Ovary (tissue), 10 donors: ENCODE measurements around the gene PSMG1. TPM values are rescaled to one million over a fixed set of nuclear protein-coding genes. Genes with fewer than 3 reads are reported as not detected.

Source experiments
- DNase-seq, 5 donors: peaks; one replicate each; pipeline ENCODE4 v3.0.0-alpha.2; 2019 to 2020
- H3K27ac ChIP-seq, 2 donors: fragments of 200-600 bp; one replicate each; pipeline versions ENCODE4 v1.5.1 to v1.8.0; 2019 to 2022
- H3K27me3 ChIP-seq: fragments of 200-600 bp; one replicate; pipeline ENCODE4 v1.8.0; 2022
- H3K36me3 ChIP-seq: fragments of 200-600 bp; sonication (generic); one replicate; pipeline ENCODE4 v1.5.1; 2019
- H3K4me1 ChIP-seq: one replicate; pipeline ENCODE4 v1.8.1; 2013; ENCODE audit warnings: mild to moderate bottlenecking, moderate library complexity; ENCODE audit not compliant: insufficient read depth
- H3K4me3 ChIP-seq: fragments of 200-600 bp; sonication (generic); one replicate; pipeline ENCODE4 v1.5.1; 2017
- H3K9me3 ChIP-seq, 2 donors: fragments of 200-600 bp in 1 of 2; sonication (generic) in 1 of 2; one replicate each; pipeline versions ENCODE4 v1.5.1 to v1.8.1; 2013 to 2019; ENCODE audit warnings: mild to moderate bottlenecking in 1 of 2, moderate library complexity in 1 of 2
- EP300 ChIP-seq: sonication (generic); formaldehyde crosslinking; IDR thresholded peaks from one replicate; pipeline ENCODE4 v1.6.1; 2017; ENCODE audit warnings: antibody characterized with exemption
- POLR2A ChIP-seq: fragments of 450-650 bp; IDR thresholded peaks from one replicate; pipeline ENCODE4 v1.6.1; 2017; ENCODE audit warnings: antibody characterized with exemption, mild to moderate bottlenecking, moderate library complexity
- WGBS, 3 donors: extraction: QIAGEN DNeasy Blood & Tissue Kit in 1 of 3; methylation state at CpG; one replicate each; pipeline versions ENCODE4 v1.1.5 to v1.1.7; 2013 to 2017; 5-methylcytosine and 5-hydroxymethylcytosine counted together
- intact Hi-C, 4 donors: fragments of 100-400 bp; cut with DNase I; formaldehyde crosslinking; loops; one replicate each; pipeline versions ENCODE4 v1.11.0 to v1.15.1; 2022 to 2023
- long read RNA-seq, 3 donors: library from polyadenylated mRNA in 2 of 3; unstranded in 2 of 3; transcript quantifications; one replicate each; pipeline ENCODE4 v2.0.0 and lab custom pipeline, GENCODE V29; 2021 to 2026
- polyA plus RNA-seq, 2 donors: library from polyadenylated mRNA; stranded (reverse); fragments of 200-250 nt in 1 of 2; fragments of 350-450 nt in 1 of 2; fragmentation: Illumina TruSeq in 1 of 2; extraction: RNeasy Lipid Tissue Mini Kit (QIAGEN cat#74804) in 1 of 2; gene quantifications; one replicate each; pipeline ENCODE4 v1.2.3, GENCODE V29; 2013 to 2014
- total RNA-seq, 7 donors: library from RNA; depleted of rRNA in 2 of 7; stranded (reverse); fragments of >200 nt in 2 of 7; fragmentation: NEBNext Ultra II Directional in 3 of 7; extraction: Animal tissue kit (Norgen Biotek cat#: 25700) in 3 of 7; gene quantifications; one replicate each; pipeline versions ENCODE4 v1.1.0 to v1.2.4, GENCODE V29; 2016 to 2023
- TF ChIP-seq, protein P1 (sequence below), 3 donors: fragments of 450-650 bp in 2 of 3; fragments of 200-600 bp in 1 of 3; IDR thresholded peaks; one replicate each; pipeline versions ENCODE4 v1.5.1 to v1.8.0; 2016 to 2022; ENCODE audit warnings: antibody characterized with exemption in 3 of 3, mild to moderate bottlenecking in 1 of 3
- donor health status: DM: no; HTN: no; CAD: no; lungs with moderate emphysema.
- donor health status: DM: no; HTN: no; CAD: no.
- donor health status: Bipolar disorder and iron deficiency.
- donor health status: DM: yes; HTN: yes; CAD: no.
- donor health status: DM: no; HTN: no; CAD: no.
- donor health status: DM: yes; HTN: yes; CAD: no.

Gene PSMG1, protein sequence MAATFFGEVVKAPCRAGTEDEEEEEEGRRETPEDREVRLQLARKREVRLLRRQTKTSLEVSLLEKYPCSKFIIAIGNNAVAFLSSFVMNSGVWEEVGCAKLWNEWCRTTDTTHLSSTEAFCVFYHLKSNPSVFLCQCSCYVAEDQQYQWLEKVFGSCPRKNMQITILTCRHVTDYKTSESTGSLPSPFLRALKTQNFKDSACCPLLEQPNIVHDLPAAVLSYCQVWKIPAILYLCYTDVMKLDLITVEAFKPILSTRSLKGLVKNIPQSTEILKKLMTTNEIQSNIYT
- total RNA-seq (10 to 100 TPM; 16.2 to 42.7 (median 32.2) TPM), polyA plus RNA-seq (10 to 100 TPM; 28.9 to 45.5 TPM)
- long read RNA-seq, donor 1, transcript PSMG1-201 (7 exons, 2,154 nt), result major isoform, 29 of 37 reads
- long read RNA-seq, donor 1, partial matches to known transcripts, result 0 of 37 reads
- long read RNA-seq, donor 1, other reads (novel, unspliced or antisense), result 2 of 37 reads
- long read RNA-seq, donor 2, transcript PSMG1-201 (7 exons, 2,154 nt), result major isoform, 53 of 61 reads
- long read RNA-seq, donor 2, transcript PSMG1-203 (7 exons, 959 nt), result minor isoform, 6 of 61 reads
- long read RNA-seq, donor 2, partial matches to known transcripts, result 0 of 61 reads
- long read RNA-seq, donor 2, other reads (novel, unspliced or antisense), result 0 of 61 reads
- long read RNA-seq, donor 3, transcript PSMG1-201 (7 exons, 2,154 nt), result major isoform, 22 of 30 reads
- long read RNA-seq, donor 3, partial matches to known transcripts, result 0 of 30 reads
- long read RNA-seq, donor 3, other reads (novel, unspliced or antisense), result 3 of 30 reads

DNA sequence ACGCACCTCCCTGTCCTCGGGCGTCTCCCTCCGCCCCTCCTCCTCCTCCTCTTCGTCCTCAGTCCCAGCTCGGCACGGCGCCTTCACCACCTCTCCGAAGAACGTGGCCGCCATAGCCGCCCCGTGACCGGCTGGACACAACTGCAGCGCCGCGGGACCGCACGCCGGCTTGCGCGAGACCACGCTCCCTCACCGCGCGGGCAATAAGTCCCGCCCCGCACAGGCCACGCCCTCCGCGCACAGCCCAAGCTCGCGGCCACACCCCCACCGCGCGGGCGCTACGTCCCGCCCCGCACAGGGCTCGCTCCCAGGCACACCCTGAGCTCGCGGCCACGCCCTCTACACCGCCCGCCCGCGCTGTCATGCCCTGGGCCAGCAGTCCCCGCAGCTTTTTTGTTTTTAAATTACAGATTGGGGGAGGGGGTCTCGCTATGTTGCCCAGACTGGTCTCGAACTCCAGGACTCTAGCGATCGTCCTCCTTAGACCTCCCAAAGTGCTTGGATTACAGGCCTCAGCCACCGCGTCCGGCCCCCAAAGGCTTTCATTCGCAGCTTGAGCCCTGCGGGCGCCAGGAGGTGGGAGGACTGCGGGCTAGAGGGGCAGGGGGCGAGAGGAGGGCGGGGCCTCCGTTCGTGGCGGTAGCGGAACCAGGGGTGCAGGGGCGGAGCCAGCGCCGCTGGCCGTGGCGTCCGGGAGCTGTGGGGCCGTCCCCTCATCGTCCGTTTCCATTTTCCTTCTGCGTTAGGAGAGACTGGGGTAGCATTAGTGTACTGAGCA lies at the start of gene PSMG1:
TSS of gene PSMG1 (minus strand) at position 180 of the 778 bp plus-strand sequence. CDS start at position 114, 66 bp downstream.
- DNase-seq, result peak; percentile 90 to 97 (median 94)
- no peaks in the 10 kb centered on the region for H3K36me3 ChIP-seq
- H3K4me3 ChIP-seq, result peak within 1 kb of the TSS; percentile 91
- H3K27me3 ChIP-seq, result no peaks in the 10 kb centered on the region
- H3K27ac ChIP-seq, result peak within 1 kb of the TSS; percentile 74 to 91
- no peaks in the 10 kb centered on the region for H3K9me3 ChIP-seq
- peaks cover 3% of the 10 kb centered on the region for H3K4me1 ChIP-seq
- WGBS, 3 donors, result 0 to 1% (median 1%) methylated on average over 66 to 76 of the region's 76 CpGs
- intact Hi-C loops, result loop anchor here in 2 of 4 donors (10.0 kb wide), 2 partner anchors 131 to 201 kb away; partner anchors contain the start of gene BRWD1 (in 1 of the 2)
- peak; percentile 47 for TF ChIP-seq POLR2A
- TF ChIP-seq, protein P1, sequence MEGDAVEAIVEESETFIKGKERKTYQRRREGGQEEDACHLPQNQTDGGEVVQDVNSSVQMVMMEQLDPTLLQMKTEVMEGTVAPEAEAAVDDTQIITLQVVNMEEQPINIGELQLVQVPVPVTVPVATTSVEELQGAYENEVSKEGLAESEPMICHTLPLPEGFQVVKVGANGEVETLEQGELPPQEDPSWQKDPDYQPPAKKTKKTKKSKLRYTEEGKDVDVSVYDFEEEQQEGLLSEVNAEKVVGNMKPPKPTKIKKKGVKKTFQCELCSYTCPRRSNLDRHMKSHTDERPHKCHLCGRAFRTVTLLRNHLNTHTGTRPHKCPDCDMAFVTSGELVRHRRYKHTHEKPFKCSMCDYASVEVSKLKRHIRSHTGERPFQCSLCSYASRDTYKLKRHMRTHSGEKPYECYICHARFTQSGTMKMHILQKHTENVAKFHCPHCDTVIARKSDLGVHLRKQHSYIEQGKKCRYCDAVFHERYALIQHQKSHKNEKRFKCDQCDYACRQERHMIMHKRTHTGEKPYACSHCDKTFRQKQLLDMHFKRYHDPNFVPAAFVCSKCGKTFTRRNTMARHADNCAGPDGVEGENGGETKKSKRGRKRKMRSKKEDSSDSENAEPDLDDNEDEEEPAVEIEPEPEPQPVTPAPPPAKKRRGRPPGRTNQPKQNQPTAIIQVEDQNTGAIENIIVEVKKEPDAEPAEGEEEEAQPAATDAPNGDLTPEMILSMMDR (IDR thresholded peaks at IDR 0.05), result no peak

GRCh38 chr21:39232861-39233291 lies 49.6 kb upstream of the PSMG1 start:
- no peaks in the 10 kb centered on the region for H3K27me3 ChIP-seq
- H3K4me3 ChIP-seq, result no peak overlapping the region
- no peak for DNase-seq
- intact Hi-C loops, result loop anchor here in 1 of 4 donors (10.0 kb wide), 1 partner anchor 152 kb away; a partner anchor contains a TSS
- no peaks in the 10 kb centered on the region for H3K4me1 ChIP-seq
- H3K9me3 ChIP-seq, result no peaks in the 10 kb centered on the region
- no peak overlapping the region for H3K27ac ChIP-seq
- no peaks in the 10 kb centered on the region for H3K36me3 ChIP-seq
- 89 to 94% (median 89%) methylated on average over 3 of the region's 3 CpGs for WGBS, 3 donors
- TF ChIP-seq EP300 (no peak), POLR2A (no peak)
- TF ChIP-seq, protein P1 (IDR thresholded peaks at IDR 0.05), result no peak

- intact Hi-C loops, result no loop called here
- Histone ChIP-seq H3K9me3 (no peaks in the 10 kb centered on the region), H3K4me1 (no peaks in the 10 kb centered on the region), H3K27ac (no peak overlapping the region), H3K27me3 (no peaks in the 10 kb centered on the region), H3K36me3 (no peaks in the 10 kb centered on the region), H3K4me3 (no peak overlapping the region)
- no peak for DNase-seq
- WGBS, 3 donors, result 96 to 99% (median 97%) methylated on average over 3 of the region's 3 CpGs
- TF ChIP-seq POLR2A (no peak), EP300 (no peak)
- TF ChIP-seq, protein P1 (IDR thresholded peaks at IDR 0.05), result no peak
Observed at GRCh38 chr21:39224930-39225329, 41.7 kb upstream of the PSMG1 start.

- TF ChIP-seq EP300, result no peak
- TF ChIP-seq, protein P1 (IDR thresholded peaks at IDR 0.05), result no peak
- TF ChIP-seq POLR2A, result no peak
- intact Hi-C loops, result no loop called here
- WGBS, 3 donors, result 88 to 96% (median 94%) methylated on average over 3 of the region's 3 CpGs
- no peak for DNase-seq
- H3K4me3 ChIP-seq, result no peak overlapping the region
- no peaks in the 10 kb centered on the region for H3K36me3 ChIP-seq
- no peaks in the 10 kb centered on the region for H3K4me1 ChIP-seq
- no peaks in the 10 kb centered on the region for H3K27me3 ChIP-seq
- H3K9me3 ChIP-seq, result no peaks in the 10 kb centered on the region
- H3K27ac ChIP-seq, result no peak overlapping the region
Observed at GRCh38 chr21:39221997-39222486, 38.8 kb upstream of the PSMG1 start.
